DND-41 (cell line): ENCODE measurements around the gene F10.

Source experiments
- ATAC-seq: fragments of 200-7000 bp; cut with Tn5 transposase; 3 replicates; pipeline ENCODE4 v1.9.1; 2021; ENCODE audit warnings: low read depth; ENCODE audit not compliant: insufficient read depth
- DNase-seq: peaks from one replicate; pipeline ENCODE4 v3.0.0-alpha.2; 2020
- H2AFZ ChIP-seq: 2 replicates; pipeline ENCODE4 v1.6.0; 2012; ENCODE audit warnings: low read depth, low read length
- H3K27ac ChIP-seq: 2 replicates; pipeline ENCODE4 v1.5.1; 2012; ENCODE audit warnings: low read length, inconsistent platforms
- H3K27me3 ChIP-seq: fragments of 200-600 bp; sonication (generic); 2 replicates; pipeline ENCODE4 v1.6.0; 2012; ENCODE audit warnings: low read length, mild to moderate bottlenecking, inconsistent platforms; ENCODE audit not compliant: insufficient read depth, poor library complexity
- H3K36me3 ChIP-seq: 2 replicates; pipeline ENCODE4 v1.5.1; 2012; ENCODE audit warnings: low read length, inconsistent platforms; ENCODE audit not compliant: insufficient read depth
- H3K4me1 ChIP-seq: 2 replicates; pipeline ENCODE4 v1.5.1; 2012; ENCODE audit warnings: mild to moderate bottlenecking, low read length; ENCODE audit not compliant: insufficient read depth
- H3K4me2 ChIP-seq: 2 replicates; pipeline ENCODE4 v1.6.0; 2012; ENCODE audit warnings: mild to moderate bottlenecking, moderate library complexity, low read length, inconsistent platforms; ENCODE audit not compliant: insufficient read depth
- H3K4me3 ChIP-seq, 2 experiments: fragments of 200-600 bp in 1 of 2; shearing (Covaris generic) in 1 of 2; 2 replicates each; pipeline ENCODE4 v1.5.1; 2012 to 2016; ENCODE audit warnings: inconsistent platforms in 2 of 2, low read length in 2 of 2, mild to moderate bottlenecking in 2 of 2, low read depth in 1 of 2, moderate library complexity in 1 of 2
- H3K79me2 ChIP-seq: 2 replicates; pipeline ENCODE4 v1.6.0; 2012; ENCODE audit warnings: low read length, inconsistent platforms; ENCODE audit not compliant: insufficient read depth
- H3K9ac ChIP-seq: 2 replicates; pipeline ENCODE4 v1.6.0; 2012; ENCODE audit warnings: low read depth, mild to moderate bottlenecking, inconsistent platforms, low read length, moderate library complexity
- H3K9me3 ChIP-seq: 2 replicates; pipeline ENCODE4 v1.5.1; 2012; ENCODE audit warnings: low read length, moderate library complexity, mild to moderate bottlenecking, inconsistent platforms; ENCODE audit not compliant: insufficient read depth, severe bottlenecking
- H4K20me1 ChIP-seq: 2 replicates; pipeline ENCODE4 v1.6.0; 2012; ENCODE audit warnings: low read length; ENCODE audit not compliant: insufficient read depth
- EZH2 ChIP-seq: IDR thresholded peaks from 3 replicates; pipeline ENCODE4 v1.6.1; 2012; ENCODE audit warnings: borderline replicate concordance, low read depth, mild to moderate bottlenecking, moderate library complexity, low read length, inconsistent platforms; ENCODE audit not compliant: severe bottlenecking
- TF ChIP-seq, protein P1 (sequence below): IDR thresholded peaks from 2 replicates; pipeline ENCODE4 v1.5.1; 2012; ENCODE audit warnings: borderline replicate concordance, low read length, moderate library complexity, mild to moderate bottlenecking; ENCODE audit not compliant: poor library complexity, severe bottlenecking; ENCODE audit errors: extremely low read depth

Gene F10

DNA sequence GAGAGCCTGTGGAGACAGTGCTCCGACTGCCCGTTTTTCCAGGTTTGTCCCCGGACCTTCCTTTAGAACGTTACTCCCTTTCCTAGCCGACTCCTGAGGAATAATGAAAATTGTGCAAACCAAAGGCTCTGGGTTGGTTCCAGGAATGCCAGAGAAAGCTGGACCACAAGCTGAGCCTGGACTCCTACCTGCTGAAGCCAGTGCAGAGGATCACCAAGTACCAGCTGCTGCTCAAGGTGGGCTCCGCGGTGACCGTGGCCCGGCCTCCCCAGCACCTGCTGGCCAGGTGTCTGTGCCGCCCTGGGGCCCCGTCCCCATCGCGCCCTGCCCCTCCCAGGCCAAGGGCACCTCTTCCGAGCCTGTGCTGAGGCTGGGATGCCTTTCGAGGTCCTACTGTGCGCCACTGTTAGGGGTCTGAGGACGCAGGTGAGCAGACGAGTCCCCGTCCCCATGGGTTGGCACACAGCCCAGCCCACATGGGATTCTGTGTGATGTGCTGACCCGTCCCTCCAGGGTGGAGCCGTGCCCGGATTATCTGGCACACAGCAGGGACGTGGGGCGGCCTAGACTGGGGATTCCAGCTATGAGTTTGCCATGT, 37.6 kb upstream of the F10 start:
- H3K27me3 ChIP-seq = no peaks in the 10 kb centered on the region
- no peak overlapping the region for H3K9ac ChIP-seq
- H3K27ac ChIP-seq = no peak overlapping the region
- H2AFZ ChIP-seq = no peak overlapping the region
- no peaks in the 10 kb centered on the region for H3K79me2 ChIP-seq
- no peak for TF ChIP-seq EZH2
- TF ChIP-seq, protein P1, sequence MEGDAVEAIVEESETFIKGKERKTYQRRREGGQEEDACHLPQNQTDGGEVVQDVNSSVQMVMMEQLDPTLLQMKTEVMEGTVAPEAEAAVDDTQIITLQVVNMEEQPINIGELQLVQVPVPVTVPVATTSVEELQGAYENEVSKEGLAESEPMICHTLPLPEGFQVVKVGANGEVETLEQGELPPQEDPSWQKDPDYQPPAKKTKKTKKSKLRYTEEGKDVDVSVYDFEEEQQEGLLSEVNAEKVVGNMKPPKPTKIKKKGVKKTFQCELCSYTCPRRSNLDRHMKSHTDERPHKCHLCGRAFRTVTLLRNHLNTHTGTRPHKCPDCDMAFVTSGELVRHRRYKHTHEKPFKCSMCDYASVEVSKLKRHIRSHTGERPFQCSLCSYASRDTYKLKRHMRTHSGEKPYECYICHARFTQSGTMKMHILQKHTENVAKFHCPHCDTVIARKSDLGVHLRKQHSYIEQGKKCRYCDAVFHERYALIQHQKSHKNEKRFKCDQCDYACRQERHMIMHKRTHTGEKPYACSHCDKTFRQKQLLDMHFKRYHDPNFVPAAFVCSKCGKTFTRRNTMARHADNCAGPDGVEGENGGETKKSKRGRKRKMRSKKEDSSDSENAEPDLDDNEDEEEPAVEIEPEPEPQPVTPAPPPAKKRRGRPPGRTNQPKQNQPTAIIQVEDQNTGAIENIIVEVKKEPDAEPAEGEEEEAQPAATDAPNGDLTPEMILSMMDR = no peak
- H3K9me3 ChIP-seq = peaks cover 9% of the 10 kb centered on the region
- H3K36me3 ChIP-seq = no peaks in the 10 kb centered on the region
- no peak overlapping the region for H3K4me3 ChIP-seq
- H4K20me1 ChIP-seq = no peaks in the 10 kb centered on the region
- no peaks in the 10 kb centered on the region for H3K4me1 ChIP-seq
- DNase-seq = no peak
- H3K4me2 ChIP-seq = no peak overlapping the region
- ATAC-seq = no peak

DNA sequence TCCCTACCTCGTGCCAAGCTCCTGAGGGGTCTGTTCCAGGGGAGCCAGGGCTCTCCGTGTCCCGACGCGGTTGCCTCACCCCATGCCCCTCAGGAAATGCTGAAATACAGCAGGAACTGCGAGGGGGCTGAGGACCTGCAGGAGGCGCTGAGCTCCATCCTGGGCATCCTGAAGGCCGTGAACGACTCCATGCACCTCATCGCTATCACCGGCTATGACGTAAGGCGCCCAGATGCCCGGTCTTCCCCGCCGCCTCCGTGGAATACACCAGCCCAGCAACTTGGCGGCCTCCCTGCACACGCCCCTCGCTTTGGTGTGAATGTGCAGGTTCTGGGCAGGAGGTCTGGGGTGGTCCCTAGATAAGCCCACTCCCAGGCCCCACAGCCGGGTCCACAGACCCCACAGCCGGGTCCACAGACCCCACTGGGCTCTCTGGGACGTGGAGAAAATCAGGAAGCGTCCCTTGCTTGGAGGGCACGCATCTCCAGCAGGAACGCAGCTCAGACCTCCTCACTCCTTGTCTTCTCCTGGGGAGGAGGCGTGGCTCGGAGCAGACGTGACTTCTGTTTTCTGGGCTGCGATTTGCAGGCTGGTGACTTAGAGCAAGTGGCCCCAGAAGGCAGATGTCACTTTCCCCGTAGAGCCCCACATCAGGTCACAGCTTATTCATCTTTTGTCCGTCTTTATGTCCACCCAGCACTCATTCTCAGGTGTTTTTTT, 36.4 kb upstream of the F10 start:
- Histone ChIP-seq H3K4me1 (no peaks in the 10 kb centered on the region), H3K27ac (no peak overlapping the region), H4K20me1 (no peaks in the 10 kb centered on the region; the same call in 1 of the 2 replicates), H3K4me2 (no peak overlapping the region), H2AFZ (no peak overlapping the region), H3K9me3 (peaks cover 9% of the 10 kb centered on the region), H3K79me2 (no peaks in the 10 kb centered on the region), H3K36me3 (no peaks in the 10 kb centered on the region), H3K4me3 (no peak overlapping the region), H3K27me3 (no peaks in the 10 kb centered on the region), H3K9ac (no peak overlapping the region)
- no peak for ATAC-seq
- TF ChIP-seq EZH2 = no peak
- TF ChIP-seq, protein P1 = no peak
- DNase-seq = no peak

DNA sequence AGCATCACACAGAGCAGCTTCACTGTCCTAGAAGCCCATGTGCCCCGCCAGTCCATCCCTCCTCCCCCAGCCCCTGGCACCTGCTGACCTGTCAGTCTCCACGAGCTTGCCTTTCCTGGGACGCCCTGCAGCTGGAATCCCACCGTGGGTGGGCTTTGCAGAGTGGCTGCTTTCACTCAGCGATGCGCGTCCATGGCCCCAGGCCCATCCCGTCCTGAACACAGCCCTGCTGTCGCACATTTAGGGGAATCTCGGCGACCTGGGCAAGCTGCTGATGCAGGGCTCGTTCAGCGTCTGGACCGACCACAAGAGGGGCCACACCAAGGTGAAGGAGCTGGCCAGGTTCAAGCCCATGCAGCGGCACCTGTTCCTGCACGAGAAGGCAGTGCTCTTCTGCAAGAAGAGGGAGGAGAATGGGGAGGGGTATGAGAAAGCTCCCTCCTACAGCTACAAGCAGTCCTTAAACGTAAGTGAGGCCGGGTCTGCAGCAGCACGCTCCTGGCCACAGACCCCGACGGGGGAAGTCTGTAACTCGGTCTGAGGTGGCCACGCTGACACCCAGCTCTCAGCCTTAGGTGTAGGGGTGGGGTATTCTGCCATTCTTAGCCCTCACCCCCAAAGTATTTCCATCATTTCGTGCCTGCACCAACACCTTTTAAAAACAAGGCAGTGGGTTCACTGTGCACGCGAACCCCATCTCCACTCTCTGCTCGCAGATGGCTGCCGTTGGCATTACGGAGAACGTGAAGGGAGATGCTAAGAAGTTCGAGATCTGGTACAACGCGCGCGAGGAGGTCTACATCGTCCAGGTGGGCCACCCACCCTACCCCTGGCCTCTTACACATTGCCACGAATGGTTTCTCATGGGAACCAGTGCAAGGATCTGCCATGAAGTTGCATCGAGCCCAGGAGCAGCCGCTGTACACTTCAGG, 35.3 kb upstream of the F10 start:
- TF ChIP-seq EZH2 = no peak
- TF ChIP-seq, protein P1 = no peak
- H3K36me3 ChIP-seq = no peaks in the 10 kb centered on the region
- no peak overlapping the region for H3K4me2 ChIP-seq
- H3K27me3 ChIP-seq = no peaks in the 10 kb centered on the region
- H3K9ac ChIP-seq = no peak overlapping the region
- no peak for DNase-seq
- H3K27ac ChIP-seq = no peak overlapping the region
- no peaks in the 10 kb centered on the region for H3K4me1 ChIP-seq
- peaks cover 9% of the 10 kb centered on the region for H3K9me3 ChIP-seq
- ATAC-seq = no peak
- H3K79me2 ChIP-seq = no peaks in the 10 kb centered on the region
- no peaks in the 10 kb centered on the region; the same call in none of the 2 replicates for H4K20me1 ChIP-seq
- no peak overlapping the region for H3K4me3 ChIP-seq
- no peak overlapping the region for H2AFZ ChIP-seq
